Measurements from ENCODE around the gene ABCD1.

GRCh38 chrX:153768311-153769157 is 43.9 kb downstream of the ABCD1 start:
- TF ChIP-seq CTCF (IDR thresholded peaks at IDR 0.05) (no peak), EZH2 (IDR thresholded peaks at IDR 0.05) (no peak), EZH2phosphoT487 (IDR thresholded peaks at IDR 0.05) (no peak)

All from neural progenitor cell (in vitro differentiated cells).